GM19240 (cell line): ENCODE measurements around the gene THPO.

ENCODE experiments used
- DNase-seq: peaks from one replicate; pipeline ENCODE4 v3.0.0; 2011; ENCODE audit warnings: low spot score; ENCODE audit not compliant: insufficient read length

Gene THPO

GRCh38 chr3:184377882-184378445, at the start of gene THPO:
Gene THPO (minus strand): TSS chr3:184378207. CDS start chr3:184376259, 1,948 bp downstream.
- no peak for DNase-seq

GRCh38 chr3:184426691-184427141, 48.7 kb upstream of the THPO start:
- no peak for DNase-seq

- no peak for DNase-seq
These were observed 45.6 kb upstream of the THPO start for GRCh38 chr3:184423561-184423960.

- DNase-seq: no peak
These were observed 41.2 kb upstream of the THPO start for GRCh38 chr3:184419171-184419570.

- peak; percentile 57 for DNase-seq
These were observed 39.8 kb upstream of the THPO start for GRCh38 chr3:184417619-184418327.

GRCh38 chr3:184415203-184415490, 37.1 kb upstream of the THPO start:
- DNase-seq: no peak

GRCh38 chr3:184414418-184415202, 36.6 kb upstream of the THPO start:
- DNase-seq: no peak

- no peak for DNase-seq
These were observed 32.0 kb upstream of the THPO start for GRCh38 chr3:184409946-184410500.

- no peak for DNase-seq
These were observed 31.4 kb upstream of the THPO start for GRCh38 chr3:184409331-184409926.

- DNase-seq: no peak
These were observed 27.3 kb upstream of the THPO start for GRCh38 chr3:184405075-184406030.

- DNase-seq: no peak
These were observed 21.4 kb upstream of the THPO start for GRCh38 chr3:184399410-184399809.

GRCh38 chr3:184395320-184395660, 17.3 kb upstream of the THPO start:
- DNase-seq: no peak

GRCh38 chr3:184391266-184391665, 13.3 kb upstream of the THPO start:
- no peak for DNase-seq

- no peak for DNase-seq
These were observed 12.0 kb upstream of the THPO start for GRCh38 chr3:184389935-184390528.

- no peak for DNase-seq
These were observed 11.4 kb upstream of the THPO start for GRCh38 chr3:184389384-184389783.

GRCh38 chr3:184388936-184389230, 10.9 kb upstream of the THPO start:
- DNase-seq: no peak

GRCh38 chr3:184388164-184388935, 10.3 kb upstream of the THPO start:
- DNase-seq: no peak

- DNase-seq: no peak
These were observed 9.2 kb upstream of the THPO start for GRCh38 chr3:184387174-184387714.

- DNase-seq: no peak
These were observed 8.2 kb upstream of the THPO start for GRCh38 chr3:184386047-184386806.
